RWPE1 (cell line): ENCODE results near the gene PXDN.
A peak's percentile ranks its signal among the peaks of the same experiment; 100 is the strongest.

Experiments used
- CTCF ChIA-PET: fragments of 350-600 bp; sonication (Branson Sonifier 250); formaldehyde crosslinking; extraction: SDS; loops from one replicate; lab custom pipeline; 2021; lab: Yijun Ruan, JAX
- POLR2A ChIA-PET: fragments of 400-600 bp; formaldehyde crosslinking; extraction: SDS; loops from one replicate; lab custom pipeline; 2020; ENCODE audit warnings: antibody characterized with exemption; ENCODE audit not compliant: low non-redundant PET; lab: Yijun Ruan, JAX
- DNase-seq: peaks from one replicate; pipeline ENCODE4 v3.0.0; 2012; ENCODE audit warnings: low spot score
- H3K27ac ChIP-seq: fragments of 450-650 bp; 2 replicates; pipeline ENCODE4 v1.5.1; 2017
- CTCF ChIP-seq: fragments of 450-650 bp; conservative IDR thresholded peaks from 2 replicates; pipeline ENCODE4 v1.5.1; 2017; ENCODE audit warnings: low read depth, mild to moderate bottlenecking

PXDN gene

GRCh38 chr2:1714291-1715064, 29.8 kb downstream of the PXDN start:
- CTCF ChIA-PET, result interaction anchor here (0.6 to 0.7 kb wide), 2 partner anchors 36 to 1809 kb away, joined by 3 read pairs; no protein-coding TSS in a partner anchor
- POLR2A ChIA-PET, result no interaction called here
- H3K27ac ChIP-seq, result peak overlapping the region; percentile 79
- no peak for TF ChIP-seq CTCF
- no peak for DNase-seq

GRCh38 chr2:1713839-1714236, 30.5 kb downstream of the PXDN start:
- DNase-seq, result no peak
- POLR2A ChIA-PET, result no interaction called here
- CTCF ChIA-PET, result interaction anchor here (0.7 kb wide), 1 partner anchor 35 kb away, joined by 3 read pairs; no protein-coding TSS in a partner anchor

GRCh38 chr2:1713142-1713838, 31.0 kb downstream of the PXDN start:
- H3K27ac ChIP-seq, result peak overlapping the region; percentile 79
- ChIA-PET CTCF (interaction anchor here (0.7 kb wide), 1 partner anchor 35 kb away, joined by 3 read pairs; no protein-coding TSS in a partner anchor), POLR2A (no interaction called here)
- TF ChIP-seq CTCF, result no peak
- DNase-seq, result no peak

More at GRCh38 chr2:1713839-1714236, 30.5 kb downstream of the PXDN start:
- TF ChIP-seq CTCF, result no peak
- peak overlapping the region; percentile 79 for H3K27ac ChIP-seq

GRCh38 chr2:1709946-1710560, 34.3 kb downstream of the PXDN start:
- ChIA-PET CTCF (no interaction called here), POLR2A (no interaction called here)
- no peak for TF ChIP-seq CTCF
- peak overlapping the region; percentile 100 for H3K27ac ChIP-seq
- no peak for DNase-seq

- ChIA-PET CTCF (interaction anchor here (0.7 kb wide), 1 partner anchor 161 kb away, joined by 3 read pairs; no protein-coding TSS in a partner anchor), POLR2A (no interaction called here)
- H3K27ac ChIP-seq, result peak overlapping the region; percentile 100
- no peak for TF ChIP-seq CTCF
- DNase-seq, result no peak
These were observed 35.0 kb downstream of the PXDN start for GRCh38 chr2:1709335-1709605.
